Karpas-422 (cell line): Measurements from ENCODE around the gene CACNA2D3. TPM values are rescaled to one million over a fixed set of nuclear protein-coding genes. Genes with fewer than 3 reads are reported as not detected.

Experiments
- DNase-seq: peaks from one replicate; pipeline ENCODE4 v3.0.0-alpha.2; 2015
- H2AFZ ChIP-seq: fragments of 200-600 bp; sonication (generic); 2 replicates; pipeline ENCODE4 v1.6.1; 2014; ENCODE audit warnings: antibody characterized with exemption, low read length, mixed read lengths
- H3K27ac ChIP-seq: fragments of 200-600 bp; sonication (generic); 2 replicates; pipeline ENCODE4 v1.5.1; 2014; ENCODE audit warnings: mild to moderate bottlenecking, low read length, moderate library complexity
- H3K27me3 ChIP-seq: fragments of 200-600 bp; sonication (generic); 2 replicates; pipeline ENCODE4 v1.6.1; 2014; ENCODE audit warnings: low read length, mixed read lengths
- H3K36me3 ChIP-seq: fragments of 200-600 bp; sonication (generic); 2 replicates; pipeline ENCODE4 v1.6.1; 2014; ENCODE audit warnings: low read length, mixed read lengths; ENCODE audit not compliant: insufficient read depth
- H3K4me1 ChIP-seq: fragments of 200-600 bp; sonication (generic); 2 replicates; pipeline ENCODE4 v1.6.1; 2014; ENCODE audit warnings: mild to moderate bottlenecking, low read length, mixed read lengths
- H3K4me2 ChIP-seq: fragments of 200-600 bp; sonication (generic); 2 replicates; pipeline ENCODE4 v1.6.1; 2014; ENCODE audit warnings: low read length, low read depth, mild to moderate bottlenecking; ENCODE audit not compliant: poor library complexity, severe bottlenecking
- H3K4me3 ChIP-seq: fragments of 200-600 bp; sonication (generic); 2 replicates; pipeline ENCODE4 v1.5.1; 2014; ENCODE audit warnings: mild to moderate bottlenecking, antibody characterized with exemption, low read length, mixed read lengths
- H3K79me2 ChIP-seq: fragments of 200-600 bp; sonication (generic); 2 replicates; pipeline ENCODE4 v1.6.1; 2014; ENCODE audit warnings: mild to moderate bottlenecking, low read length, mixed read lengths
- H3K9ac ChIP-seq: fragments of 200-600 bp; sonication (generic); 2 replicates; pipeline ENCODE4 v1.6.0; 2014; ENCODE audit warnings: low read length
- H3K9me2 ChIP-seq: fragments of 200-600 bp; sonication (generic), shearing (Covaris generic); replicated peaks from 2 replicates; pipeline ENCODE4 v1.6.0; 2014; ENCODE audit warnings: mild to moderate bottlenecking, low read length, moderate library complexity; ENCODE audit not compliant: insufficient read depth
- H3K9me3 ChIP-seq: fragments of 300-700, 200-600 bp; sonication (generic); 2 replicates; pipeline ENCODE4 v1.6.1; 2014; ENCODE audit warnings: low read length, mixed read lengths
- H4K20me1 ChIP-seq: fragments of 200-600 bp; sonication (generic); 2 replicates; pipeline ENCODE4 v1.6.1; 2014; ENCODE audit warnings: mild to moderate bottlenecking, antibody characterized with exemption, low read length, low read depth; ENCODE audit not compliant: insufficient read depth
- total RNA-seq: library from RNA; depleted of rRNA; stranded (reverse); fragments of >200 nt; shearing (Covaris generic); gene quantifications from 2 replicates; pipeline ENCODE4 v1.2.3, GENCODE V29; 2014; ENCODE audit warnings: low replicate concordance

CACNA2D3 gene
- total RNA-seq, 1 experiment from 2014 or later, result not detected

DNA sequence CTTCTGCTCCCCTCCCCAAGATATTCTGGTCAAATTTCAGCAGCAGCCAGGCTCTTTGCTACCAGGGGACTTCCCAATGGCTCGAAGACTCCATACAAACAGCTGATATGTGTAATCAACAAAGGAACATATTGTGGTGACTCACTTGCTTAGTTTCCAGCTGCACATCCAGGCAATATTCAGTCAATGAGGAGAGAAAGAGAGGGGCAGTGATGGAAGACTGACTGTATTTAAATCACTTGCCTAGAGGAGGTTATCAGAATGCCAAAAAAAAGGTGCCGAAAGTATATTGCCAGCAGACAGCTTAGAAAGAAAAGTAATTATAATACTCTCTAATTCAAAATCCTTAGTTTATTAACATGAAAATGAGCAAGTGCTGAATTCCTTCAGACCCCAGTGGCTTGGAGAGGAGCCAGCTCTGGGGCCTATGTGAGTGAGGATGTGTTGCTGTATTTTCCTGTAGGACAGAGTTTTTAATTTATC lies 569.0 kb downstream of the CACNA2D3 start:
- Histone ChIP-seq H3K4me1 (no peaks in the 10 kb centered on the region), H4K20me1 (no peaks in the 10 kb centered on the region), H3K27me3 (no peaks in the 10 kb centered on the region), H3K4me2 (no peak overlapping the region), H3K27ac (no peak overlapping the region), H3K9me3 (no peaks in the 10 kb centered on the region), H2AFZ (no peak overlapping the region), H3K36me3 (no peaks in the 10 kb centered on the region), H3K9ac (no peak overlapping the region), H3K79me2 (no peaks in the 10 kb centered on the region), H3K4me3 (no peak overlapping the region), H3K9me2 (no peaks in the 10 kb centered on the region)
- no peak for DNase-seq

DNA sequence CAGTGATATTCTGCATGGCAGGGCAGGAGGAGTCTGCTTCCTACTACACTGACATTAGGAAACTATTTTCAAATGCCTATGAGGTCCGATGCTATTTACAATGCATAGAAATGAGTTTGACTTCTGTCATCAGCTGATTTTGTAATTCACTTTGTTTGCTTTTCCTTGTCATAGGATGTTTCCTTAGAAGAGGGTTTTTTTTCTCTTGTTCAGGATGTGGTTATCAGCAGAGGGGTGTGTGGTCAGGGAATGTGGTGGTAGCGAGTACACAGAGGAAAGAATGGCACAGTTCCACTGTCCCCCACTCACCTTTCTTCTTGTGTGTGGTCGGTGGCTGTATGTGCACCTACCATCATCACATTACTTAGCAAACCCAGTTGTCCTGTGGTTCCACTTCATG lies 574.0 kb downstream of the CACNA2D3 start:
- H3K9me3 ChIP-seq, result no peaks in the 10 kb centered on the region
- no peaks in the 10 kb centered on the region for H3K36me3 ChIP-seq
- no peak overlapping the region for H3K9ac ChIP-seq
- H2AFZ ChIP-seq, result no peak overlapping the region
- H3K4me1 ChIP-seq, result no peaks in the 10 kb centered on the region
- H3K27me3 ChIP-seq, result no peaks in the 10 kb centered on the region
- no peak overlapping the region for H3K4me2 ChIP-seq
- no peak overlapping the region for H3K4me3 ChIP-seq
- no peaks in the 10 kb centered on the region for H3K9me2 ChIP-seq
- no peaks in the 10 kb centered on the region for H4K20me1 ChIP-seq
- H3K27ac ChIP-seq, result no peak overlapping the region
- DNase-seq, result no peak
- no peaks in the 10 kb centered on the region for H3K79me2 ChIP-seq

DNA sequence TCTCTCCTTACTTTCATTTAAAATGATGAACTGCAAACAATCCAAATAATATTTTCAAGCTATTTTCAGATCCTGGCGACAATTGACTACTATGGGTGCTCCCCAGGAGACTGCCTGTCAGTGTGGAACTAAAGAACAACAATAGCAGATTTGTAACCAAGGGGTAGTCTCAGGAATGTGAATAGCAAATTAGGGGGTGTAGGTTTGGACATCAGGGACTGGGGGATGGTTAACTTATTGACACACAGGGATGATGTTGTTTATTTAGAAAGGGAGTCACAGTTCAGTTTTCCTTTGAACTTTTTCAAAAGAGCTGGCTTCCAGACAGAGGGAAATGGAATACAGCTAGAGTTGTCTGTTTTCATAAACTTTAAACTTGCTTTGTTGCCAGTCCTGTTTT lies 575.7 kb downstream of the CACNA2D3 start:
- DNase-seq, result no peak
- Histone ChIP-seq H3K9me2 (no peaks in the 10 kb centered on the region), H3K27me3 (0 out of 2 replicates have a peak, but pooled peaks cover 3% of the 10 kb centered on the region), H3K36me3 (no peaks in the 10 kb centered on the region), H3K27ac (no peak overlapping the region), H3K4me3 (no peak overlapping the region), H2AFZ (no peak overlapping the region), H3K4me2 (no peak overlapping the region), H3K9ac (no peak overlapping the region), H3K9me3 (no peaks in the 10 kb centered on the region), H4K20me1 (no peaks in the 10 kb centered on the region), H3K4me1 (no peaks in the 10 kb centered on the region), H3K79me2 (no peaks in the 10 kb centered on the region)

DNA sequence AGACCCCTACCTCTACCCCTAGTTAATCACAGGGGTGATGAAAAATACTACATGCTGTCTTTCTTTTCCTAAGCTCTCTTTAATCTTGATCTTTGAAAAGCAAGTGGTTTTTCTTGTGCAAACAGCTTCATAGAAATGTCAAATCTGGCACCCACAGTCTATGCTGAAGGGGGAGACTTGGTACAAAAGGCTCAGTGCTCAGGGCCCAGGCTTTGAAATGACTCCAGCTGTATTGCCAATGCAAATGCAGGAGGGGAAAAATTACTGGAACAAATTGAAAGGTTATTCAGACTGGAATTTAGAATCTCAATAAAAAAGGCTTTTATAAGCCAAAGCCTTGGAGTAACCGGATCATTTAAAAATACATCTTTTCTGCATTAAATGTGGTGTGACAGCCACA lies 581.6 kb downstream of the CACNA2D3 start:
- Histone ChIP-seq H3K79me2 (no peaks in the 10 kb centered on the region), H3K4me2 (no peak overlapping the region), H4K20me1 (no peaks in the 10 kb centered on the region), H3K27ac (no peak overlapping the region), H3K36me3 (no peaks in the 10 kb centered on the region), H3K4me3 (no peak overlapping the region), H3K4me1 (no peaks in the 10 kb centered on the region), H3K9me3 (no peaks in the 10 kb centered on the region), H3K9me2 (no peaks in the 10 kb centered on the region), H2AFZ (no peak overlapping the region), H3K9ac (no peak overlapping the region), H3K27me3 (0 out of 2 replicates have a peak, but pooled peaks cover 3% of the 10 kb centered on the region)
- DNase-seq, result no peak

DNA sequence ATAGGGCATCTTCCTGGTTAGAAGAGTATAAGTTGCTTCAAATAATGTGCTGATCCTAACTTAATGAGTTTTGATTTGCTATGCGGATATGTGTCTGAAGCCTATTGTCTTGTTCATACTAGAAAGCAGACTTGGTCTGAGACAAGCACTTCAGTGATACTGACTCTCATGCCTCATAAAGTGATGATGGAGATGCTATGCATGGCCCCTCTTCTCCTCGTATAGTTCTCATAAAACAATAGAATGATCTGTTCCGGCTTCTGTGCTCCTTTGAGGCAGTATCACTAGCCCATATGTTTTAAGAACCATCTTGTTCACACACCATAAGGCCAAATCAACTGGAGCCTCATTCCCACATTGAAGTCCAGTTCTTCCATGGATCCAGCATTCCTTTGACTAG lies 583.4 kb downstream of the CACNA2D3 start:
- Histone ChIP-seq H3K4me2 (no peak overlapping the region), H3K9me2 (no peaks in the 10 kb centered on the region), H3K9me3 (no peaks in the 10 kb centered on the region), H3K27ac (no peak overlapping the region), H3K4me1 (no peaks in the 10 kb centered on the region), H4K20me1 (no peaks in the 10 kb centered on the region), H3K79me2 (no peaks in the 10 kb centered on the region), H3K36me3 (no peaks in the 10 kb centered on the region), H3K27me3 (0 out of 2 replicates have a peak, but pooled peaks cover 3% of the 10 kb centered on the region), H2AFZ (no peak overlapping the region), H3K9ac (no peak overlapping the region), H3K4me3 (no peak overlapping the region)
- no peak for DNase-seq

DNA sequence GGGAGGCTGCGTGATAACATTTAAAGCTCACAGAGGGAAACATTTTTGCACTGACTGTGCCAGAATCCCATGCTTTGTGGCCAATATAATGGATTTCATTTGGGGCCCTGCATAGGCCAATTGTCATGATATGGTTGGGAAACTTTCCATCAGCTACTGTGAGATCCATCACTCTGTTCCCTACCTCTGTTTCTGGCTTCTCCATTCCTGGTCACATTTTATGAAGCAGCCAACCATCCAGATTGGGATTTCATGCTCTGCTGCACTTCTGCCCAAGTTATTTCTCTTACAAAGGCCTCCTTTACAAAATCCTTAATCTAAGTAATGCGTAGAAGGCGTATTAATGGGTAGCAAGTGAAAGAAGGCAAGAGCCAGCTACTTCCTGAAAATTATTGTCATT lies 584.4 kb downstream of the CACNA2D3 start:
- Histone ChIP-seq H3K9me2 (no peaks in the 10 kb centered on the region), H3K4me1 (no peaks in the 10 kb centered on the region), H3K9me3 (no peaks in the 10 kb centered on the region), H3K79me2 (no peaks in the 10 kb centered on the region), H3K9ac (no peak overlapping the region), H3K27me3 (0 out of 2 replicates have a peak, but pooled peaks cover 3% of the 10 kb centered on the region), H3K27ac (no peak overlapping the region), H3K4me2 (no peak overlapping the region), H2AFZ (no peak overlapping the region), H3K4me3 (no peak overlapping the region), H4K20me1 (no peaks in the 10 kb centered on the region), H3K36me3 (no peaks in the 10 kb centered on the region)
- DNase-seq, result no peak

DNA sequence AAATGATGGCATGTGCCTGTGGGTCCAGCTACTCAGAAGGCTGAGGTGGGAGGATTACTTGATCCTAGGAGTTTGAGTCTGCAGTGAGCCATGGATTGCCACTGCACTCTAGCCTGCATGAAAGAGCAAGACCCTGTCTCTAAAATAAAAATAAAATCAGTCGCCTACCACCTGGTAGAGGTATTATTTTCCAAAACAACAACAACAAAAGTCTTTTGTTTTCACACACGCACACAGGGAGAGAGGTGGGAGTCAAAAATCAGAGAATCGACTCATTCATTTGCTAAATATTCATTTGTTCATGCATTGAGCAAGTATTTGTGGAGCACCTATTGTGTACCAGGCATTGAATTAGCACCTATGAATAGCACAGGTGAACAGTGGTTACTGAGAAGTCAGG lies 587.4 kb downstream of the CACNA2D3 start:
- H4K20me1 ChIP-seq, result no peaks in the 10 kb centered on the region

DNA sequence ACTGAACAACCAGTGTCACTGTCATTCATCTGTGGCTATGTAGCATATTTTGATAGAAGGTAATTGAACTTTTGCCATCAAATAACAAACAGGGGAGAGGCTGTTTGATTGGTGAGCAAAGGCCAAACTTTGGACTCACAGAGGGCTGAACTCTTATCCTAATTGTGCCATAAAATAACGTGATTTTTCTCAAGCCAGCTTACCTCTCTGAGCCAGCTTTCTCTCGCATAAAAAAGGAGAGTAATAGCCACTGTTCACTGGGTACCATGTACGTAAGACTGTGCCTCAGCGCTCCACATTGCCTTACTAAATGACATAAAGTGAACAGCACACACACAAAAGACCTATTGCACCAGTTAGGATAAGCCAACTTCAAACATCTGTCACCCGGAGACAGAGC lies 588.6 kb downstream of the CACNA2D3 start:
- no peaks in the 10 kb centered on the region for H3K9me3 ChIP-seq
- H3K4me1 ChIP-seq, result no peaks in the 10 kb centered on the region
- H2AFZ ChIP-seq, result no peak overlapping the region
- no peak overlapping the region for H3K9ac ChIP-seq
- no peak overlapping the region for H3K4me3 ChIP-seq
- no peak overlapping the region for H3K27ac ChIP-seq
- no peaks in the 10 kb centered on the region for H4K20me1 ChIP-seq
- H3K9me2 ChIP-seq, result no peaks in the 10 kb centered on the region
- H3K36me3 ChIP-seq, result no peaks in the 10 kb centered on the region
- DNase-seq, result no peak
- no peaks in the 10 kb centered on the region for H3K27me3 ChIP-seq
- H3K79me2 ChIP-seq, result no peaks in the 10 kb centered on the region
- no peak overlapping the region for H3K4me2 ChIP-seq

More for the DNA sequence above, 587.4 kb downstream of the CACNA2D3 start:
- Histone ChIP-seq H3K27me3 (no peaks in the 10 kb centered on the region), H2AFZ (no peak overlapping the region), H3K9me2 (no peaks in the 10 kb centered on the region), H3K27ac (no peak overlapping the region), H3K4me2 (no peak overlapping the region), H3K9ac (no peak overlapping the region), H3K4me3 (no peak overlapping the region), H3K4me1 (no peaks in the 10 kb centered on the region), H3K9me3 (no peaks in the 10 kb centered on the region), H3K79me2 (no peaks in the 10 kb centered on the region), H3K36me3 (no peaks in the 10 kb centered on the region)
- no peak for DNase-seq

DNA sequence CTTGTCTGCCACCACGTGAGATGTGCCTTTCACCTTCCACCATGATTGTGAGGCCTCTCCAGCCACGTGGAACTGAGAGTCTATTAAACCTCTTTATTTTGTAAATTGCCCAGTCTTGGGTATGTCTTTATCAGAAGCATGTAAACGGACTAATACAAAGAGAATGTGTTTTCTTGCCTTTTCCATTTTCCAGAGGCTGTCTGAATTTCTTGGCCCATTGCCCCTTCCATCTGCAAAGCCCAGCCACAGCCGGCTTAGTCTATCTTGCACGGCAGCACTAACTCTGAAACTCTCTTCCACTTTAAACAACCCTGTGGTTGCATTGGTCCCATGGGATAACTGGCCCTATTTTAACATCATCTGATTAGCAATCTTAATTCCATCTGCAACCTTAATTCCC lies 590.2 kb downstream of the CACNA2D3 start:
- Histone ChIP-seq H3K9me2 (no peaks in the 10 kb centered on the region), H3K4me2 (no peak overlapping the region), H3K27ac (no peak overlapping the region), H3K4me1 (no peaks in the 10 kb centered on the region), H3K4me3 (no peak overlapping the region), H3K27me3 (no peaks in the 10 kb centered on the region), H3K79me2 (no peaks in the 10 kb centered on the region), H2AFZ (no peak overlapping the region), H3K36me3 (no peaks in the 10 kb centered on the region), H4K20me1 (no peaks in the 10 kb centered on the region), H3K9me3 (no peaks in the 10 kb centered on the region), H3K9ac (no peak overlapping the region)
- peak; percentile 39 for DNase-seq
